ENCODE data around the gene SHMT2. TPM values are rescaled to one million over a fixed set of nuclear protein-coding genes. Genes with fewer than 3 reads are reported as not detected.

The SHMT2 gene
- total RNA-seq, 6 donors from 2014 or later, result 37.9 to 92.0 (median 52.0) TPM

- H3K36me3 ChIP-seq, result peaks cover 23 to 51% (median 35%) of the 10 kb centered on the region in 4 donors
- no peak overlapping the region for H3K27ac ChIP-seq
- DNase-seq (no peak), ATAC-seq (ENCODE audit: low FRiP score in 2 of 2) (peak in 1 of 2 donors; percentile 19)
- H3K4me3 ChIP-seq, result no peak overlapping the region
- TF ChIP-seq POLR2A (IDR thresholded peaks at IDR 0.05), result no peak
- TF ChIP-seq POLR2AphosphoS5 (IDR thresholded peaks at IDR 0.05), result no peak
- TF ChIP-seq EP300 (IDR thresholded peaks at IDR 0.05), result no peak
- no peak for TF ChIP-seq CTCF (IDR thresholded peaks at IDR 0.05)
- H3K9me3 ChIP-seq, result no peaks in the 10 kb centered on the region
- no peaks in the 10 kb centered on the region for H3K27me3 ChIP-seq
- 90 to 95% methylated on average over 13 of the region's 14 CpGs for WGBS, 2 donors
- H3K4me1 ChIP-seq, result no peaks in the 10 kb centered on the region
Measured at GRCh38 chr12:57254506-57255280, 25.2 kb downstream of the SHMT2 start.

- Histone ChIP-seq H3K27ac (no peak overlapping the region), H3K4me3 (no peak overlapping the region), H3K4me1 (no peaks in the 10 kb centered on the region), H3K9me3 (no peaks in the 10 kb centered on the region), H3K27me3 (no peaks in the 10 kb centered on the region), H3K36me3 (peaks cover 26 to 61% (median 40%) of the 10 kb centered on the region in 4 donors)
- no peak for DNase-seq
- WGBS, 2 donors, result 92 to 96% methylated on average over 5 to 6 of the region's 6 CpGs
- TF ChIP-seq POLR2A (IDR thresholded peaks at IDR 0.05) (no peak), CTCF (IDR thresholded peaks at IDR 0.05) (no peak), EP300 (IDR thresholded peaks at IDR 0.05) (no peak), POLR2AphosphoS5 (IDR thresholded peaks at IDR 0.05) (no peak)
- no peak for ATAC-seq (ENCODE audit: low FRiP score in 2 of 2)
Measured at GRCh38 chr12:57255916-57256315, 26.4 kb downstream of the SHMT2 start.

DNA sequence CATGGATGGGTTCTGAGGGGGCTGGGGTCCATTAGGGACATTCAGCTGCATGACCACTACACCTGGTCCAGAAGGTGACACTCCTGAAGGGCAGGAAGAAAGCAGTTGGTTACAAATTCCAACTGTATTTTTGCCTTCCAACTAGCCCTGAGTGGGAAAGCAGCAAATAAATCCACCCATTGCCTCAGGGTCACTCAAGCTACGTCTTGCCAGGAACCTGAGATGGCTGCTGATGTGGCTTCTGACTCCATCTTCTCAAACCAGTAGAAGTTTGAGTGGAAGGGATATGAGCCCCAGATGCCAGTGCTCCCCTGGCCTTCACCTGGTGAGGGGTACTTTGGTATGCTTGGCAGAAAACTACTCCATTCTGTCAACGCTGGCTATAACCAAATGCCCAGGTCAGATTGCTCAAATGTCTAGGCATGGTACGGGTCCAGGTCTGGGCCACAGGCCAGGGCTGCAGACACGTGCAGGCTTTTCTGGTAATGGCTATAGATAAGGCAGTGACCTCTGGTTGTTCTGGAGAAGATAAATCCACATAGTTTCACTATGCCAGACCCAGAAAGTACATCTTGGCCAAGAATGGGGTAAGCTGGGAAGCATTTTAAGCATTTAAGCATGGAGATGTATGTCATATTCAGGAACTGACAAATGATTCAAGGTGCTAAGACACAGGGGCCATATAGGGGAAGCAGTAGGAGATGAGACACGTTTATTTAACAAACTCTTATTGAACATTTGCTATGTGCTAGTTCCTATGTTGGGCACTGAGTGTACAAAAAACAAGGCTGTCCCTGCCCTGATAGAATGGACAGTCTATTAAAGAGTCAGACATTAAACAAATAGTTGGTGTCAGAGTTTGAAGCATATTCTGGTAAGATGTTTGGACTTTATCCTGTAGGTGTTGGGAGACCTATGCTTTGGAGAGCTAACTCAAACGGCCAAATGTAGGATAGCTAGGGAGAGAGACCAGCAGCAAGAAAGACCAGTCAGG lies 29.8 kb downstream of the SHMT2 start:
- no peaks in the 10 kb centered on the region for H3K9me3 ChIP-seq
- WGBS, 2 donors, result 85 to 89% methylated on average over 6 of the region's 6 CpGs
- no peak overlapping the region for H3K27ac ChIP-seq
- no peaks in the 10 kb centered on the region for H3K27me3 ChIP-seq
- peaks cover 26 to 81% (median 42%) of the 10 kb centered on the region in 4 donors for H3K36me3 ChIP-seq
- no peak for ATAC-seq (ENCODE audit: low FRiP score in 2 of 2)
- TF ChIP-seq EP300 (IDR thresholded peaks at IDR 0.05), result no peak
- TF ChIP-seq CTCF (IDR thresholded peaks at IDR 0.05), result no peak
- no peak for TF ChIP-seq POLR2AphosphoS5 (IDR thresholded peaks at IDR 0.05)
- TF ChIP-seq POLR2A (IDR thresholded peaks at IDR 0.05), result no peak
- H3K4me3 ChIP-seq, result no peak overlapping the region
- DNase-seq, result no peak
- peaks cover 0 to 6% (median 2%) of the 10 kb centered on the region in 4 donors for H3K4me1 ChIP-seq

DNA sequence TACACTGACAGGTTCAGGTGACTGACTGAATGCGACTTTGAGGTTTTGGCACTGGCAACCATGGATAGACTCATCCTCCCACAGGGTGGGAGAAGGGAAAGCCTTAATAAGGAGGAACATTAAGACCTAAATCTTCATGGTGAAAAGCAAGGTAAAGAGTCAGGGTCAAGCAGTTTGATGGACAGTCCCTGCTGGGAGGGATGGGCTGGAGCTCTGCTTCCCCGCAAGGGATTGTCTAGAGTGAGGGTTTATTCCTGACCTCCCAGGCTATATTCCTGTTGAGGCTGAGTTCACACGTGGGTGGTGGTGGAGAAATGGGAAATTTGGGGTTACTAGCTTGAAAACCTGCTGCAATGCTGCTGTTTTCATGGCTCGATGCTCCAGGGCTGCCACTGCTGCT lies 30.9 kb downstream of the SHMT2 start:
- Histone ChIP-seq H3K27ac (no peak overlapping the region), H3K4me3 (no peak overlapping the region), H3K36me3 (peaks cover 20 to 76% (median 37%) of the 10 kb centered on the region in 4 donors), H3K4me1 (peaks cover 0 to 6% (median 2%) of the 10 kb centered on the region in 4 donors), H3K9me3 (no peaks in the 10 kb centered on the region), H3K27me3 (no peaks in the 10 kb centered on the region)
- ATAC-seq (ENCODE audit: low FRiP score in 2 of 2) (no peak), DNase-seq (no peak)
- TF ChIP-seq POLR2AphosphoS5 (IDR thresholded peaks at IDR 0.05) (no peak), CTCF (IDR thresholded peaks at IDR 0.05) (no peak), EP300 (IDR thresholded peaks at IDR 0.05) (no peak), POLR2A (IDR thresholded peaks at IDR 0.05) (no peak)
- WGBS, 2 donors, result 88 to 94% methylated on average over 4 of the region's 4 CpGs

Data from upper lobe of left lung (tissue), 6 donors.